HL-60/S4 (cell line): ENCODE results near the gene SGCD.
"Not testable (repeated sequence)": the region's sequence is repeated elsewhere in the genome, so short reads cannot be mapped to it uniquely, and the experiment has no call there.

Source experiments
- in situ Hi-C: fragments of 300-500 bp; cut with MboI; formaldehyde crosslinking; loops from 2 replicates; pipeline ENCODE4 v1.14.3; 2022; ENCODE audit warnings: low sequenced_read_pairs

SGCD gene

DNA sequence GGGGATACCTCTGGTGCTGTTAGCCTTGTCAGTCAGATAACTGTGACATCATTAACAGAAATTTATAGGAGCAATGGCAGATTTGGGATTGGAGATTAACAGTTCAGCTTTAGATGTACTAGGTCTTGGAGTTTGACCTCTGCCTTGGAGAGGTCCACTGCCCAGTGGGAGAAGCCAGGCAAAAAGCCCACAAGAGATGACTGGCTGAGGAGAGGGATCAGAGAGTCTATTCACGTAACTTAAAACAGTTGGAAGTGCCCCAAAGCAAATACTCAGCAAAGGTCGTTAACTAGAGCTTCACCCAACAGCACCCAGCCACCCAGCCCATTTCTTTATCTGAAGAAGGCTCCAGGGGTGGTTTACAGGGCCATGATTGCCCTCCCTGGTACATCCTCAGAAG, 290.5 kb downstream of the SGCD start:
- in situ Hi-C loops = no loop called here

DNA sequence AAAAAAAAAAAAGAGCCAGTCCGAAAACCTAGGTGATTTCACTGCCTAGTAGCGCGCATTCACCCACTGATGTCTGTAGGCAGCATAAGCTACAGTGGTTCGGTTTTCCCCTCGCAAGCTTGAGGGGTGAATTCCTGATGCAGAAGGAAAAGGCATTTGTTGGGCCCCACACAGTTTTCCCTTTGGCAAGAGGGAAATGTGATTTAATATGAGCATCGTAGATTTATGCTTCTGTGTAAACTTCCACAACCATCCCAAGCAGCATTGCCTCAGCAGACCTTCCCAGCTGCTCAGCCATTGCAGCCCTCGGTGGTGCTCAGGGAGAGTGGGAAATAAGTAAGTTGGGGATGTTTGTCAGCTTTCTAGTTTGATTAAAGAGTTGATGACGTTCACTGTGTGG, 291.6 kb downstream of the SGCD start:
- in situ Hi-C loops = no loop called here

GRCh38 chr5:156621719-156622118, 294.8 kb downstream of the SGCD start:
- in situ Hi-C loops = no loop called here

GRCh38 chr5:156623381-156624040, 296.5 kb downstream of the SGCD start:
- in situ Hi-C loops = no loop called here

DNA sequence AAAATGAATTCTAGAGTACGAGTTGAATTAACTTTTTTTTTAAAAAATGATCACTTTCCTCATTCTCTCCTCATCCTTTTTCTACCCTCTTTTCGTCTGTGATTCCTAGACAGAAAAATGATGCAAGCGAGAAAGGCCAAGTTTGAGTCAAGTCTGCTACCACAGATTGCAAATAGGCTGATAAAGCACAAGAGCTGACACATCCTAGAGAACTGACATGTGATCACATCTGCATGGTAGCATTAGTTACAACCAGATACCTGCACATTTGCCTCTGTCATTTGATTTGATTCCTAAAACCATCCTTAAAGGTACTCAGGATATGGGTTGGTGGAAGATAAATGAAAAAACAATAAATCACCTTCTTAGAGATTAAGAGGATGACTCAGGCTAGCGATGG, 297.7 kb downstream of the SGCD start:
- in situ Hi-C loops = no loop called here

GRCh38 chr5:156628421-156628820, 301.5 kb downstream of the SGCD start:
- in situ Hi-C loops = no loop called here

DNA sequence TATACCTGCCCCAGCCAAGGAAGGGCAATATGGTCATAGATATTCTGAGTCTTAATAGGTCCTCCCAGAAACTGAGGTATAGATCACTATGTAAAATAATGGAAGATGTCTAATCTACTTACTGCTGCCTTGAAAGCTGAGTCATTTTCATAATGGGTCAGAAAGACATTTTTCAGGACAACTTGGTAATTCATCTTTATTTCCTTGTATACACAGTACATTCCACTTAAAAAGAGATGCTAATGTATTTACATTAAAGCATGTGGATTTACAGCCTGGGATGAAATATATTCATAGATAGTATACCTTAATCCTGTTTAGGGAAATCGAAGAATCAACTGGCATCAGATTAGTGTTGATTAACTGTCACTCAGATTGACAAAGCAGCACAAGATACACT, 304.0 kb downstream of the SGCD start:
- in situ Hi-C loops = no loop called here

DNA sequence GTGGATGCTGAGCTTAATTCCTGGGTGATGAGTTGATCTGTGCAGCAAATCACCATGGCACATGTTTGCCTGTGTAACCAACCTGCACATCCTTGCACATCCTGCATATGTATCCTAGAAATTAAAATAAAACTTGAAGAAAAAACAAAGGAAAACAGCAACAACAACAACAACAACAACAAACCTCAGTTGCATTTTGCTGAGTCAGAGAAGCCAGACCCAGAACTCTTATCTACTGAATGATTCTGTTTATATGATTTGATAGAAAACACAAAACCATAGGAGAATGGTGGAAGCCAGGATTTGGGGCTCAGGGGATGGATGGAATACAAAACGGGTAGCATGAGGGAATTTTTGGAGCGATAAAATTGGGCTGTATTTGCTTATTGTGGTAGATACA, 307.3 kb downstream of the SGCD start:
- in situ Hi-C loops = no loop called here

DNA sequence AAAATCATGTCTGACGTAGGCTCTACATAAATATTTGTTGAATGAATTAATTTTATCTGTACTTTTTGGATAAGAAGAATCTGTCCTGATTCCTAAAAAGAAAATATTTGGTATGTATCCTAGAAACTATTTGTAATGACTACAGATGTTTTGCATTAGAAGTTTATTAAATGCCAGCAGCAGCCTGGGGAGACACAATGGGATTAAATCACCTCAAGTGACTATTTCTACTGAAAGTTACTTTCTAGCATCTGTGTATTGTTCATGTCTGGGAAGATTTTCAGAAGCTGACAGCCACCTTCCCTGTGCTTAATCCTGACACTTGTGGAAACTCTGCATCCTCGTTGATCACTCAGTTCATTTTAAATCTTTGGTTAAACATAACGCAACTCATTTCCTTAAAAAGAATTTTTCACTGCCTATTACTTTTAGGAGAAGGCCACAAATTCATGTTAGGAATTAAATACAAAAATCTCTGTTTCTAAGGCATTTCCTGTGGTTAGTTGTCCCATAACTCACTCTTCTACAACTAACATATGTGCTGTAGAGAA, 313.8 kb downstream of the SGCD start:
- in situ Hi-C loops = no loop called here

DNA sequence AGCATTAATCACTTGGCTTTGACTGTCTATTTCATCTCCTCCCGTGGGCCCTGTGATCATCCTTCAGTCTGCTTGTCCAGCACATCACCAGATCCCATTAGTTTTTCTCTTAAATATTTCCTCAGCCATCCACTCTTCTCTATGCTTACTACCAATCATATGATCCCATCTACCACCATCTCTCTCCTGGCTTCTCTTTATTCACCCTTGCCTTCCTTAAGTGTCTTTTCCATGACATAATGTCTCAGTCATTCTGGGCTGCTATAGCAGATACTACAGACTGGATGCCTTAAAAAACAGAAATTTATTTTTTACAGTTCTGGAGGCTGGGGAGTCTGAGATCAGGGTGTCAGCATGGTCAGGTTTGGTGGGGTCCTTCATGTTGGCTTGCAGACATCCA, 314.7 kb downstream of the SGCD start:
- in situ Hi-C loops = no loop called here

DNA sequence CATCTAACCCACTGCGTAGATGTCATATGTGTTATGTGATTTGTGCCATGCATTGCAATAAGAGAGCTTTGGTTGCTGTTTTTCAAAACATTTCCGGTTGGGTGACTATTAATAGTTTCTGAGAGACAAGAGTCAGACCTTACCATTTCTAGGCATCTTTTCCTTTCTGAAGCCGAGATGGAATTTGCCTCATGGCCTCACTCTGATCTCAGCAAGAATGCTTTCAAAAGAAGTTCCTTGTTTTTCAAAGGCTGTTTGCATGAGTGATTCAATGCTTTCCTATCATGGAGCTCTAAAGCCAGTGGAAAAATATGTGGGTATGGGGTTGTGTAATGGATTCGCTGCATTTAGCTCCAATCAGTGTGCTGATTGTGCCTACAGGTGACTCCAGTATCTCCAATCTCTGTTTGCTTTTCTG, 320.1 kb downstream of the SGCD start:
- in situ Hi-C loops = no loop called here

DNA sequence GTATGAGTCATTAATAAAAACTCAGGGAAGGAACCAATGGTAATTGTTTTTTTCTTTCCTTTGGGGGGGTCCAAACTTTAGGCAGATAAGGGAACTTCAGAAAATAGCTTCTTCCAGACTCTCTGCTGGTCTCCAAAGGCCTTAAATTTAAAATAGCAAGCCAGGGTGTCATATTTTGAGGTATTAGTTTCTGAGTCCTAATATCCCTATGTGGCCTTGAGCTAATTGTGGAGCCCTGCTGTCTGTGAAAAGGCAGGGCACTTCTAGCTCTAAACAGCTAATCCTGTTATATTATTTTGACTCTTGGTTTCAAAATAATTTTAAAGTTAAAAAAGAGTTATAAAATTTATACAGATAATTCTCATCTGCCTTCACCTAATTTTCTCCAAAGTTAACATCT, 327.5 kb downstream of the SGCD start:
- in situ Hi-C loops = no loop called here

GRCh38 chr5:156655732-156656131, 328.8 kb downstream of the SGCD start:
- in situ Hi-C loops = no loop called here

- in situ Hi-C loops = not testable (repeated sequence)
These were observed 337.9 kb downstream of the SGCD start for GRCh38 chr5:156664832-156665231.

DNA sequence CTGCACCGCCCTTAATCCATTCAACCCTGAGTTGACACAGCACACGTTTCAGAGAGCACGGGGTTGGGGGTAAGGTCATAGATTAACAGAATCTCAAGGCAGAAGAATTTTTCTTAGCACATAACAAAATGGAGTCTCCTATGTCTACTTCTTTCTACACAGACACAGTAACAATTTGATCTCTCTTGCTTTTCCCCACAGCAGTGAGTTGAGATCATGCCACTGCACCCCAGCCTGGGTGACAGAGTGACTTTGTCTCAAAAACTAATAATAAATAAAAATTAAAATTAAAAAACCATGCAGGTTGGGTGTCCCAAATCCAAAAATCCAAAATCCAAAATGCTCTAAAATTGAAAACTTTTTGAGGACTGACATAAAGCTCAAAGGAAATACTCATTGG, 339.7 kb downstream of the SGCD start:
- in situ Hi-C loops = not testable (repeated sequence)

DNA sequence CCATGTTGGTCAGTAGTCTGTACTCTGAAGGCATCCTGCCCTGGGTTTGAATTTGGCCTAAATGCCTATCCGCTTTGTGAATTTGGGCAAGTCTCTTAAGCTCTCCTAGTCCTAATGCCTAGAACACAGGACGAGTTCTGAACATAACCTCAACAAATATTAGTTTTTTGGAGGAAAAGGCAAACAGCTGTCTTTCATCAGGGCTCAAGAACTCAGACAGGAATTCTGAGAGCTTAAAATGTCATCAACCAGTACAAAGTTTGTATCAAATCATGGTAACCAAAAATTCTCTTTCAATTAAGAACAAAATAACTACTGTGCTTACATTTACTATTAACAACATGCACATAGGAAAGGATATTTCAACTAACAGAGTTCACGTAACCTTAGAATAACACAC, 340.7 kb downstream of the SGCD start:
- in situ Hi-C loops = no loop called here

DNA sequence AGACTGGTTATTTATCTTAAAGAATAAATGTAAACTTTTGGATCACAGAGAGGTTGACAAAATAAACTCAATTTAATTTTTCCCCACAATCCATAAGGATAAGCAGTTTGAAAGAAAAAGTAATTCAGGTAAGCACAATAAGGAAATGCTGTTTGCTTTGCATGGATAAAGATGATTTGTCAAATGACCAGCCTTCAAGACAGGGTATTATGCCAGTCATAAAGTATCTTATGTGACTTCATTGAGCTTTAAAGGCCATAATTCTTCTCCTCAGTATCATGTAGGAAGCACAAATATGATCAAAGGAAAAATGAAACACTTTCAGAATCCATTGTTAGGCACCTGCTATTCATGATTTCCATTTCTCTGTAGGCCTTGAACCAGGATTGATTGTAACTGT, 342.5 kb downstream of the SGCD start:
- in situ Hi-C loops = no loop called here

GRCh38 chr5:156670615-156671014, 343.7 kb downstream of the SGCD start:
- in situ Hi-C loops = no loop called here

GRCh38 chr5:156675395-156675794, 348.4 kb downstream of the SGCD start:
- in situ Hi-C loops = no loop called here

- in situ Hi-C loops = no loop called here
These were observed 351.0 kb downstream of the SGCD start for GRCh38 chr5:156677963-156678362.

DNA sequence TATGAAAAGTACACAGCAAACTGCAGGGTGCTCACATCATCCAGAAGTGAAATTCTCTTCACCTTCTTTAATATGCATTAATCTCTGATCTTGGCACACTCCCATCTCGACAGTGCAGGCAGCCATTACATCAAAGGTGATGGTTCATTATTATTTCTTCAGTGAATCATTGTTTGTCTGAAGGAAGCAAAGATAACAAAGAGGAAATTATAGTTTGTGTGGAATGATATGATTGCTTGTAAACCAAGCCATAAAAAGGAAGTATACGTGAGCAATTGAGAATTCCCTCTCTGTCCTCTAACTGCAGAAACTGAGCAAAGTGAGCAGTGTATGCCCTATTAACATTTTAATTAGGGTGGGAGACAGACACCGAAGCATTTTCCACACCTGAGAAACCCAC, 351.5 kb downstream of the SGCD start:
- in situ Hi-C loops = no loop called here

DNA sequence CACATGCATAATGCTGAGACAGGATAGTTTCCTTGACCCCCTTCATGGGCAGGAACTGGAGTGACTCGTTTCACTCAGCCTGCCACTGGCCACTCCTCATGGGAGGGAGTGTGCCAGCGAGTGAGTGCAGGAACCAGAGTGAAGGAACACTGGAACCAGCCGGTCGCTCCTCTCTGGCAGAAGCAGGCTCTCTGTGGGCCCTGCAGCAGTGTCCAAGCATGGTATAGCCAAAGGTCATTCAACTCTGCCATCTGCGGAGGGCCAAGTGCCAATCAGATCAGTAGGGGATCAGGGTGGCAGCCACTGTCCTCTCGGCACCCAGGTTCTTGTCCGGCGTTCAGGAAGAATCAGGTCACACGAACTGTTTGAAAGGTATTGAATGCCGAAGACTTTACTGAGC, 353.9 kb downstream of the SGCD start:
- in situ Hi-C loops = no loop called here

GRCh38 chr5:156681265-156681664, 354.3 kb downstream of the SGCD start:
- in situ Hi-C loops = no loop called here
